HepG2 (cell line): ENCODE data around the gene TOR1AIP1. TPM values are rescaled to one million over a fixed set of nuclear protein-coding genes. Genes with fewer than 3 reads are reported as not detected.

ENCODE experiments used
- ATAC-seq: fragments of 200-7000 bp; cut with Tn5 transposase; 3 replicates; pipeline ENCODE4 v1.9.1; 2020; ENCODE audit warnings: mild to moderate bottlenecking, moderate library complexity
- BruUV-seq: library from RNA; stranded (reverse); fragments of 400-500 nt; replicated peaks from 2 replicates; lab custom pipeline; 2021; lab: Mats Ljungman, UMichigan
- CTCF ChIA-PET: fragments of 300-600 bp; formaldehyde crosslinking; extraction: SDS; loops from one replicate; lab custom pipeline; 2021; ENCODE audit warnings: low total read pairs, inconsistent platforms, low intra/inter-chr PET ratio; lab: Yijun Ruan, JAX
- POLR2A ChIA-PET: fragments of 350-600 bp; sonication (Branson Sonifier 250); formaldehyde crosslinking; loops from one replicate; lab custom pipeline; 2020; ENCODE audit warnings: antibody characterized with exemption, inconsistent platforms; lab: Yijun Ruan, JAX
- DNase-seq: peaks from one replicate; pipeline ENCODE4 v3.0.0-alpha.2; 2015; ENCODE audit warnings: low spot score
- FAIRE-seq: peaks from 3 replicates; lab custom pipeline; 2011; peaks lifted over from hg19 to GRCh38; lab: Jason Lieb, UNC
- H2AFZ ChIP-seq: one replicate; pipeline ENCODE4 v1.6.1; 2011; ENCODE audit warnings: low read length, inconsistent platforms
- H3K27ac ChIP-seq: fragments of 300-600 bp; 3 replicates; pipeline ENCODE4 v1.8.0; 2011; ENCODE audit warnings: mixed run types, mild to moderate bottlenecking, mixed read lengths, low read length, inconsistent platforms; ENCODE audit not compliant: insufficient read depth; ENCODE audit errors: extremely low read length
- H3K27me3 ChIP-seq, 2 experiments: fragments of 200-600 bp in 1 of 2; 2 replicates in 1 of 2; 3 replicates in 1 of 2; pipeline versions ENCODE4 v1.6.0 to v1.8.0; 2011; ENCODE audit warnings: low read length in 2 of 2, mild to moderate bottlenecking in 2 of 2, moderate library complexity in 2 of 2, inconsistent platforms in 1 of 2; ENCODE audit not compliant: insufficient read depth in 2 of 2, control insufficient read depth in 1 of 2
- H3K36me3 ChIP-seq, 2 experiments: fragments of 200-600 bp in 1 of 2; replicated peaks in 1 of 2; 2 replicates in 1 of 2; 3 replicates in 1 of 2; pipeline versions ENCODE4 v1.5.1 to v1.8.0; 2011; ENCODE audit warnings: low read length in 2 of 2, inconsistent platforms in 1 of 2; ENCODE audit not compliant: insufficient read depth in 2 of 2, control insufficient read depth in 1 of 2
- H3K4me1 ChIP-seq: 2 replicates; pipeline ENCODE4 v1.5.1; 2012; ENCODE audit warnings: low read length, inconsistent platforms; ENCODE audit not compliant: insufficient read depth
- H3K4me2 ChIP-seq: 2 replicates; pipeline ENCODE4 v1.6.0; 2011; ENCODE audit warnings: low read depth, low read length, inconsistent platforms
- H3K4me3 ChIP-seq, 3 experiments: fragments of 200-600 bp in 1 of 3; sonication (generic), shearing (Covaris generic) in 1 of 3; replicated peaks in 1 of 3; 2 replicates each; pipeline ENCODE4 v1.5.1; 2011 to 2016; ENCODE audit warnings: low read length in 3 of 3, inconsistent platforms in 2 of 3, low read depth in 2 of 3, mild to moderate bottlenecking in 2 of 3, control low read depth in 1 of 3, mixed read lengths in 1 of 3; ENCODE audit not compliant: insufficient read depth in 1 of 3
- H3K79me2 ChIP-seq: one replicate; pipeline ENCODE4 v1.6.1; 2011; ENCODE audit warnings: low read length, inconsistent platforms; ENCODE audit not compliant: insufficient read depth
- H3K9ac ChIP-seq: 2 replicates; pipeline ENCODE4 v1.6.0; 2011; ENCODE audit warnings: mild to moderate bottlenecking, low read depth, low read length, inconsistent platforms; ENCODE audit not compliant: insufficient read depth
- H3K9me3 ChIP-seq: 2 replicates; pipeline ENCODE4 v1.5.1; 2012; ENCODE audit warnings: mild to moderate bottlenecking, low read length
- H4K20me1 ChIP-seq: 2 replicates; pipeline ENCODE4 v1.6.0; 2011; ENCODE audit warnings: inconsistent platforms, mild to moderate bottlenecking, low read length, moderate library complexity; ENCODE audit not compliant: insufficient read depth
- BCL6 ChIP-seq: IDR thresholded peaks from 2 replicates; pipeline ENCODE4 v1.6.1; 2016; ENCODE audit warnings: missing genetic modification reagents, missing compliant biosample characterization
- ERF ChIP-seq: IDR thresholded peaks from 2 replicates; pipeline ENCODE4 v1.6.1; 2018; ENCODE audit warnings: missing biosample characterization, missing genetic modification reagents
- EZH2 ChIP-seq: conservative IDR thresholded peaks from 2 replicates; pipeline ENCODE4 v1.6.1; 2012; ENCODE audit warnings: mild to moderate bottlenecking, low read depth, low read length, moderate library complexity
- GFI1 ChIP-seq: sonication (generic); formaldehyde crosslinking; IDR thresholded peaks from 2 replicates; pipeline ENCODE4 v1.5.0; 2020; ENCODE audit warnings: missing genetic modification reagents, mild to moderate bottlenecking, borderline replicate concordance
- PITX1 ChIP-seq: sonication (generic); formaldehyde crosslinking; IDR thresholded peaks from 2 replicates; pipeline ENCODE4 v1.5.1; 2020; ENCODE audit warnings: mild to moderate bottlenecking, missing genetic modification reagents
- SIX1 ChIP-seq: sonication (generic); formaldehyde crosslinking; IDR thresholded peaks from 2 replicates; pipeline ENCODE4 v1.4.0; 2020; ENCODE audit warnings: missing genetic modification reagents, borderline replicate concordance
- SKI ChIP-seq: fragments of 450-650 bp; IDR thresholded peaks from one replicate; pipeline ENCODE4 v1.6.1; 2018; ENCODE audit warnings: mild to moderate bottlenecking; ENCODE audit not compliant: partially characterized antibody
- SMAD1 ChIP-seq: sonication (generic); formaldehyde crosslinking; IDR thresholded peaks from 2 replicates; pipeline ENCODE4 v1.4.0; 2020; ENCODE audit warnings: missing genetic modification reagents, low read depth, mild to moderate bottlenecking, borderline replicate concordance
- ZNF207 ChIP-seq: fragments of 450-650 bp; IDR thresholded peaks from 2 replicates; pipeline ENCODE4 v1.6.1; 2016; ENCODE audit warnings: antibody characterized with exemption, borderline replicate concordance
- ZNF563 ChIP-seq: sonication (generic); formaldehyde crosslinking; IDR thresholded peaks from 2 replicates; pipeline ENCODE4 v1.8.0; 2022; ENCODE audit warnings: mild to moderate bottlenecking, moderate library complexity, missing genetic modification reagents
- ZNF567 ChIP-seq: sonication (generic); formaldehyde crosslinking; IDR thresholded peaks from 2 replicates; pipeline ENCODE4 v1.8.1; 2023; ENCODE audit warnings: mild to moderate bottlenecking, missing genetic modification reagents, borderline replicate concordance
- ZNF746 ChIP-seq: sonication (generic); formaldehyde crosslinking; IDR thresholded peaks from 2 replicates; pipeline ENCODE4 v1.8.0; 2022; ENCODE audit warnings: mild to moderate bottlenecking, missing genetic modification reagents
- ZNF747 ChIP-seq: sonication (generic); formaldehyde crosslinking; IDR thresholded peaks from 2 replicates; pipeline ENCODE4 v1.8.1; 2023; ENCODE audit warnings: missing genetic modification reagents, mild to moderate bottlenecking, borderline replicate concordance
- ZNF776 ChIP-seq: sonication (generic); formaldehyde crosslinking; IDR thresholded peaks from 2 replicates; pipeline ENCODE4 v1.4.0; 2020; ENCODE audit warnings: mild to moderate bottlenecking, missing genetic modification reagents
- ZSCAN22 ChIP-seq: sonication (generic); formaldehyde crosslinking; IDR thresholded peaks from 2 replicates; pipeline ENCODE4 v1.4.0; 2020; ENCODE audit warnings: mild to moderate bottlenecking, missing genetic modification reagents
- WGBS: methylation state at CpG from one replicate; pipeline ENCODE4 v1.1.6; 2017; ENCODE audit warnings: low lambda C conversion rate; 5-methylcytosine and 5-hydroxymethylcytosine counted together
- in situ Hi-C: cut with HindIII; loops from 2 replicates; pipeline ENCODE4 v1.10.0; 2017; ENCODE audit warnings: low pct_unique_long_range_greater_than_20kb; ENCODE audit not compliant: extremely low pct_ligation_motif_present
- intact Hi-C: fragments of 100-400 bp; cut with micrococcal nuclease; formaldehyde crosslinking; loops from one replicate; pipeline ENCODE4 v1.10.0; 2022; ENCODE audit not compliant: unreplicated experiment
- polyA plus RNA-seq, 8 experiments: library from polyadenylated mRNA; depleted of rRNA in 3 of 8; stranded (reverse) in 7 of 8; unstranded in 1 of 8; fragments of >200 nt; fragmentation: Illumina TruSeq in 4 of 8; extraction: Trizol in 4 of 8; gene quantifications; 2 replicates each; pipeline versions ENCODE4 v1.2.1 to v1.2.3, GENCODE V29; 2011 to 2016; ENCODE audit warnings: low read depth in 4 of 8, missing spikeins in 1 of 8, mixed read lengths in 1 of 8; ENCODE audit not compliant: insufficient read depth in 1 of 8
- total RNA-seq, 5 experiments: library from RNA; depleted of rRNA; stranded (reverse); fragments of >200 nt; fragmentation: Illumina TruSeq; extraction: Trizol; gene quantifications; 2 replicates each; pipeline ENCODE4 v1.2.3, GENCODE V29; 2016; ENCODE audit warnings: low read depth in 1 of 5
- TF ChIP-seq, protein P1 (sequence below): sonication (generic); formaldehyde crosslinking; IDR thresholded peaks from 2 replicates; pipeline ENCODE4 v1.5.1; 2020; ENCODE audit warnings: mild to moderate bottlenecking, missing genetic modification reagents, moderate library complexity
- TF ChIP-seq, protein P2 (sequence below): sonication (generic); formaldehyde crosslinking; IDR thresholded peaks from 2 replicates; pipeline ENCODE4 v1.5.0; 2020; ENCODE audit warnings: mild to moderate bottlenecking, missing genetic modification reagents, borderline replicate concordance
- TF ChIP-seq, protein P3 (sequence below): sonication (generic); formaldehyde crosslinking; IDR thresholded peaks from 2 replicates; pipeline ENCODE4 v1.5.0; 2020; ENCODE audit warnings: missing genetic modification reagents

TOR1AIP1 gene
- total and polyA plus RNA-seq, 2 of the 13 experiments (the other 11 are each of a cell fraction or from before 2014, with no cell fraction given): 15.6 to 29.0 TPM

DNA sequence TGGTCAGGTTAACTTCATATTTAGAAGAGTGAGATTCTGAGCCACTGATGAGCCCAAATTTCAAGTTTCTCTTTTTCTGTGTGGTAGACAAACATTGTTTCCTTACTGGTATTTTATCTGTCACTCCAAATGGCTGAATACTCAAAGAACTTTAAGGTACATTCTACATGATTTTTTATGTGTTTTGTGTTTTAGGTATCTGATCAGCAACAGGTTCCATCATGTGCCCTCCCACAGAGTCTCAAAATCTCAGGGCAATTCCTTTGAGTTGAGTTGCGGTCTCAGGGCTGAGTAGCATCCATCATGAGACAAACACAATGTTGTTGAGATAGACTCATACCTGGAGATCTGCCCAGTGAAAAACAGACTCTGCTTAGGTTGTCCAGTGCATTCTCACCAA lies 57.9 kb downstream of the TOR1AIP1 start:
- ATAC-seq: no peak
- no peaks in the 10 kb centered on the region for H4K20me1 ChIP-seq
- no peak overlapping the region for H3K4me2 ChIP-seq
- TF ChIP-seq, protein P1, sequence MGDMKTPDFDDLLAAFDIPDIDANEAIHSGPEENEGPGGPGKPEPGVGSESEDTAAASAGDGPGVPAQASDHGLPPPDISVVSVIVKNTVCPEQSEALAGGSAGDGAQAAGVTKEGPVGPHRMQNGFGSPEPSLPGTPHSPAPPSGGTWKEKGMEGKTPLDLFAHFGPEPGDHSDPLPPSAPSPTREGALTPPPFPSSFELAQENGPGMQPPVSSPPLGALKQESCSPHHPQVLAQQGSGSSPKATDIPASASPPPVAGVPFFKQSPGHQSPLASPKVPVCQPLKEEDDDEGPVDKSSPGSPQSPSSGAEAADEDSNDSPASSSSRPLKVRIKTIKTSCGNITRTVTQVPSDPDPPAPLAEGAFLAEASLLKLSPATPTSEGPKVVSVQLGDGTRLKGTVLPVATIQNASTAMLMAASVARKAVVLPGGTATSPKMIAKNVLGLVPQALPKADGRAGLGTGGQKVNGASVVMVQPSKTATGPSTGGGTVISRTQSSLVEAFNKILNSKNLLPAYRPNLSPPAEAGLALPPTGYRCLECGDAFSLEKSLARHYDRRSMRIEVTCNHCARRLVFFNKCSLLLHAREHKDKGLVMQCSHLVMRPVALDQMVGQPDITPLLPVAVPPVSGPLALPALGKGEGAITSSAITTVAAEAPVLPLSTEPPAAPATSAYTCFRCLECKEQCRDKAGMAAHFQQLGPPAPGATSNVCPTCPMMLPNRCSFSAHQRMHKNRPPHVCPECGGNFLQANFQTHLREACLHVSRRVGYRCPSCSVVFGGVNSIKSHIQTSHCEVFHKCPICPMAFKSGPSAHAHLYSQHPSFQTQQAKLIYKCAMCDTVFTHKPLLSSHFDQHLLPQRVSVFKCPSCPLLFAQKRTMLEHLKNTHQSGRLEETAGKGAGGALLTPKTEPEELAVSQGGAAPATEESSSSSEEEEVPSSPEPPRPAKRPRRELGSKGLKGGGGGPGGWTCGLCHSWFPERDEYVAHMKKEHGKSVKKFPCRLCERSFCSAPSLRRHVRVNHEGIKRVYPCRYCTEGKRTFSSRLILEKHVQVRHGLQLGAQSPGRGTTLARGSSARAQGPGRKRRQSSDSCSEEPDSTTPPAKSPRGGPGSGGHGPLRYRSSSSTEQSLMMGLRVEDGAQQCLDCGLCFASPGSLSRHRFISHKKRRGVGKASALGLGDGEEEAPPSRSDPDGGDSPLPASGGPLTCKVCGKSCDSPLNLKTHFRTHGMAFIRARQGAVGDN (CRISPR knock-in tag): no peak
- TF ChIP-seq BCL6 (no peak), ZNF207 (no peak), SMAD1 (CRISPR knock-in tag) (no peak), PITX1 (no peak), ZNF567 (CRISPR knock-in tag) (no peak), ZSCAN22 (CRISPR knock-in tag) (no peak), SIX1 (CRISPR knock-in tag) (no peak), ZNF563 (CRISPR knock-in tag) (no peak), ERF (CRISPR knock-in tag) (no peak), GFI1 (CRISPR knock-in tag) (no peak), EZH2 (no peak), ZNF747 (CRISPR knock-in tag) (no peak), ZNF776 (CRISPR knock-in tag) (no peak), SKI (no peak), ZNF746 (CRISPR knock-in tag) (no peak)
- TF ChIP-seq, protein P2, sequence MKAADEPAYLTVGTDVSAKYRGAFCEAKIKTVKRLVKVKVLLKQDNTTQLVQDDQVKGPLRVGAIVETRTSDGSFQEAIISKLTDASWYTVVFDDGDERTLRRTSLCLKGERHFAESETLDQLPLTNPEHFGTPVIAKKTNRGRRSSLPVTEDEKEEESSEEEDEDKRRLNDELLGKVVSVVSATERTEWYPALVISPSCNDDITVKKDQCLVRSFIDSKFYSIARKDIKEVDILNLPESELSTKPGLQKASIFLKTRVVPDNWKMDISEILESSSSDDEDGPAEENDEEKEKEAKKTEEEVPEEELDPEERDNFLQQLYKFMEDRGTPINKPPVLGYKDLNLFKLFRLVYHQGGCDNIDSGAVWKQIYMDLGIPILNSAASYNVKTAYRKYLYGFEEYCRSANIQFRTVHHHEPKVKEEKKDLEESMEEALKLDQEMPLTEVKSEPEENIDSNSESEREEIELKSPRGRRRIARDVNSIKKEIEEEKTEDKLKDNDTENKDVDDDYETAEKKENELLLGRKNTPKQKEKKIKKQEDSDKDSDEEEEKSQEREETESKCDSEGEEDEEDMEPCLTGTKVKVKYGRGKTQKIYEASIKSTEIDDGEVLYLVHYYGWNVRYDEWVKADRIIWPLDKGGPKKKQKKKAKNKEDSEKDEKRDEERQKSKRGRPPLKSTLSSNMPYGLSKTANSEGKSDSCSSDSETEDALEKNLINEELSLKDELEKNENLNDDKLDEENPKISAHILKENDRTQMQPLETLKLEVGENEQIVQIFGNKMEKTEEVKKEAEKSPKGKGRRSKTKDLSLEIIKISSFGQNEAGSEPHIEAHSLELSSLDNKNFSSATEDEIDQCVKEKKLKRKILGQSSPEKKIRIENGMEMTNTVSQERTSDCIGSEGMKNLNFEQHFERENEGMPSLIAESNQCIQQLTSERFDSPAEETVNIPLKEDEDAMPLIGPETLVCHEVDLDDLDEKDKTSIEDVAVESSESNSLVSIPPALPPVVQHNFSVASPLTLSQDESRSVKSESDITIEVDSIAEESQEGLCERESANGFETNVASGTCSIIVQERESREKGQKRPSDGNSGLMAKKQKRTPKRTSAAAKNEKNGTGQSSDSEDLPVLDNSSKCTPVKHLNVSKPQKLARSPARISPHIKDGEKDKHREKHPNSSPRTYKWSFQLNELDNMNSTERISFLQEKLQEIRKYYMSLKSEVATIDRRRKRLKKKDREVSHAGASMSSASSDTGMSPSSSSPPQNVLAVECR (CRISPR knock-in tag): no peak
- TF ChIP-seq, protein P3, sequence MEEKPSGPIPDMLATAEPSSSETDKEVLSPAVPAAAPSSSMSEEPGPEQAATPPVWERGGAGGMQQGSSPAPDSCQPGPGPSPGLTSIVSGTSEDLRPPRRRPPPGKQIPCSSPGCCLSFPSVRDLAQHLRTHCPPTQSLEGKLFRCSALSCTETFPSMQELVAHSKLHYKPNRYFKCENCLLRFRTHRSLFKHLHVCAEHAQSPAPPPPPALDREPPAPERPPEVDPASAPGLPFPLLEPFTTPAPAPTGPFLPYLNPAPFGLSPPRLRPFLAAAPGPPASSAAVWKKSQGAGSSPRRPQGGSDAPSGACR (CRISPR knock-in tag): no peak
- H3K27ac ChIP-seq: no peak overlapping the region
- no TSS peak for BruUV-seq
- no peaks in the 10 kb centered on the region for H3K36me3 ChIP-seq
- 100% methylated on average over 1 of the region's 1 CpG for WGBS
- ChIA-PET POLR2A (no interaction called here), CTCF (no interaction called here)
- H3K9me3 ChIP-seq: no peaks in the 10 kb centered on the region
- no peak overlapping the region for H2AFZ ChIP-seq
- H3K4me3 ChIP-seq: no peak overlapping the region
- H3K4me1 ChIP-seq: no peaks in the 10 kb centered on the region
- in situ Hi-C loops: no loop called here
- intact Hi-C loops: no loop called here
- H3K27me3 ChIP-seq: no peaks in the 10 kb centered on the region
- no peaks in the 10 kb centered on the region for H3K79me2 ChIP-seq
- DNase-seq: no peak
- FAIRE-seq: no peak
- H3K9ac ChIP-seq: no peak overlapping the region
